Measurements from ENCODE around the gene DDAH2.

Gene DDAH2

GRCh38 chr6:31692886-31693285 is 36.2 kb downstream of the DDAH2 start:
- Histone ChIP-seq H3K36me3 (peaks cover 99% of the 10 kb centered on the region), H3K27ac (no peak overlapping the region), H3K9me3 (no peaks in the 10 kb centered on the region), H4K20me1 (peaks cover 5% of the 10 kb centered on the region; the same call in 1 of the 2 replicates), H3K4me1 (peaks cover 6% of the 10 kb centered on the region; the same call in 1 of the 2 replicates), H3K9ac (no peak overlapping the region), H3K4me3 (no peak overlapping the region), H3K27me3 (no peaks in the 10 kb centered on the region), H3K4me2 (no peak overlapping the region)
- no peak for TF ChIP-seq Cebpa-rat (IDR thresholded peaks at IDR 0.05)

DNA sequence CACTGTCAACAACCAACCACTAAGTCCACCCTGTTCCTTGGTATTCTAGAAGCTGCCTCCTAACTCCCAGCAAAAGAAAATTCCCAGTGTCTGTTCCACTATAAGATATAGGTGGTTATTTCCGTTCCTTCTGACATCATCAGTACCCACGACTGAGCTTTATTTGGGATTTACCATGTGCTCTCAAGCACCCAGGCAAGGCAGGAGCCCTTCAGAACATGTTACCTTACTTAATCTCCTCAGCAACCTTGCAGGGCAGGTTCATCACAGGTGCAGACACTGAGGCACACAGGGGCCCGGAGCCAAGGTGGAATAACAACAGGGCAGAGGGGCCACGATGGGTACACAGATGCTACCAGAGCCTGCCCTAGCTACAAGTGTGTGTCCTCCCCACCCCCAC is 36.7 kb downstream of the DDAH2 start:
- Histone ChIP-seq H3K27ac (no peak overlapping the region), H3K4me3 (no peak overlapping the region), H3K27me3 (no peaks in the 10 kb centered on the region), H3K9ac (no peak overlapping the region), H3K4me1 (0 out of 2 replicates have a peak, but pooled peaks cover 3% of the 10 kb centered on the region), H3K36me3 (peaks cover 99% of the 10 kb centered on the region), H4K20me1 (peaks cover 5% of the 10 kb centered on the region; the same call in 1 of the 2 replicates), H3K4me2 (no peak overlapping the region), H3K9me3 (no peaks in the 10 kb centered on the region)
- no peak for TF ChIP-seq Cebpa-rat (IDR thresholded peaks at IDR 0.05)

DNA sequence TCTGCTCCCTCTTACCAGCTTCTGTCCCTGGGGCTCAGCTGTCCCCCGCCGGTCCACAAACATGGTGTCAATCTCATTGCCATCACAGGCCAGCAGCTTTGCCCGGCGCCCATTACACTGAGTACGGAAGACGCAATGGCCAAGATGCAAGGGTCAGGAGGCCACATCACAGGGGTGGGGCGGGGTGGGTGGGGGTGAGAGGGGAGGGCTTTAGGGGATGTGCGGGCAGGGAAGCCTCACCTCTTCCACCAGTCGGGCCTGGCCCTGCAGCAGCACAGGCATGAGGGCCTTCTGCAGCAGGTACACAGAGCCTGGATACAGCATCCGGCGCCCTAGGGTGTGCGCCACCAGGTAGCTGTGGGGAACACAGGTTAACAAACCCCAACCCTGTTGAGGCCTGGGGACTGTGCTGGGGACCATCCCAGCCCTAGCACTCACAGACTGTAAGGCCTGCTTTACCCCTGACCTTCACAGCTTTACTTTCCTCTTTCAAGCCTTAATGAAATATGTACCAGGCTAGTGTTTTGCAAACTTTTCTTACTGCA is 37.5 kb downstream of the DDAH2 start:
- Histone ChIP-seq H3K9ac (no peak overlapping the region), H3K36me3 (peaks cover 99% of the 10 kb centered on the region)
- no peak for TF ChIP-seq Cebpa-rat (IDR thresholded peaks at IDR 0.05)

GRCh38 chr6:31691078-31691463 is 38.0 kb downstream of the DDAH2 start:
- no peaks in the 10 kb centered on the region for H3K9me3 ChIP-seq
- H3K4me3 ChIP-seq, result no peak overlapping the region
- no peak for TF ChIP-seq Cebpa-rat (IDR thresholded peaks at IDR 0.05)
- no peak overlapping the region for H3K4me2 ChIP-seq
- H3K27ac ChIP-seq, result no peak overlapping the region
- peaks cover 99% of the 10 kb centered on the region for H3K36me3 ChIP-seq
- 0 out of 2 replicates have a peak, but pooled peaks cover 3% of the 10 kb centered on the region for H3K4me1 ChIP-seq
- no peaks in the 10 kb centered on the region for H3K27me3 ChIP-seq
- no peak overlapping the region for H3K9ac ChIP-seq
- H4K20me1 ChIP-seq, result no peaks in the 10 kb centered on the region

More for the DNA sequence above, 37.5 kb downstream of the DDAH2 start:
- no peak overlapping the region for H3K4me3 ChIP-seq
- H3K4me1 ChIP-seq, result 0 out of 2 replicates have a peak, but pooled peaks cover 3% of the 10 kb centered on the region
- no peaks in the 10 kb centered on the region for H3K27me3 ChIP-seq
- H4K20me1 ChIP-seq, result no peaks in the 10 kb centered on the region
- H3K27ac ChIP-seq, result no peak overlapping the region
- no peaks in the 10 kb centered on the region for H3K9me3 ChIP-seq
- H3K4me2 ChIP-seq, result no peak overlapping the region

DNA sequence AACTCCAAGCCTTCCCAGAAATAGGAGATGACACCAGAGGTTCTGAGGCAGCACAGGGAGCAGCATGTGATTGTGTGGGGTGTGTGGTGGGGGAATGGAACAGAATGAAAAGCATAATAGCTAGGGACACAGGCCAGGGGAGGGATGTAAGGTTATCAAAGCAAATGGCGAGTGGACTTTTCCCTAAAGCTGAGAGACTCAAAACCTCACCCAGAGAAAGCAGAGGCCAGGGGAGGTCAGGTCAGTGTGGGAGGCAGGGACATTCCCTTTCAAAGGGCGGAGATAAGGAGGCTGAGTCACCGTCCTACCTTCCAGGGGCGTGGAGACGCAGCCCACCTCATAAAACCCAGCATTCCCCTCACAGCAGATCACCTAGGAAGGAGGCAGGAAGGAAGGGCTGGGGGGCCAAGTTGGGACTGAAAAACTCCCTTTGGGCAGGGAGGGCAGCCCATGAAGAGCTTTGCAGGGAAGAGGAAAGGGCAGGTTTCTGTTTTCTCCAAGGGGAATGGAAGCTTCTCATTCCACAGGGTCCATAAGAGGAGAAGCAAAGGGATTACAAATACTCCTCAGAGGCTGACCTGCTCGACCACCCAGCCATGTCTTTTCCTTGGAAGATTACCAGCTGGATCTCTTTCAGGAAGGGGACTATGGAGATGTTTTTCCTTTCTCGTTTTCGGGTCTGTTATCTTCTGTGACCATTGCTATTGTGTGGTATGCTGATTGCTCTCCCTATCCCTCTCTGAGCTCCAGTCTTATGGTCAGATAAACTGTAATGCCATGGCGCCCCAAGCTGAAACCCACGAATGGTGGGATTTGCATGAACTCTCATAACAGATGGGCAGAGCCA is 38.6 kb downstream of the DDAH2 start:
- H3K36me3 ChIP-seq, result peaks cover 99% of the 10 kb centered on the region

GRCh38 chr6:31689249-31690110 is 39.6 kb downstream of the DDAH2 start:
- no peaks in the 10 kb centered on the region for H3K27me3 ChIP-seq
- peaks cover 97% of the 10 kb centered on the region for H3K36me3 ChIP-seq
- H3K9me3 ChIP-seq, result no peaks in the 10 kb centered on the region
- no peak overlapping the region for H3K4me3 ChIP-seq
- 0 out of 2 replicates have a peak, but pooled peaks cover 3% of the 10 kb centered on the region for H3K4me1 ChIP-seq
- no peak overlapping the region for H3K4me2 ChIP-seq
- no peak for TF ChIP-seq Cebpa-rat (IDR thresholded peaks at IDR 0.05)
- no peak overlapping the region for H3K9ac ChIP-seq
- no peaks in the 10 kb centered on the region for H4K20me1 ChIP-seq
- H3K27ac ChIP-seq, result no peak overlapping the region

More for the DNA sequence above, 38.6 kb downstream of the DDAH2 start:
- Histone ChIP-seq H3K9me3 (no peaks in the 10 kb centered on the region), H3K4me2 (no peak overlapping the region), H3K27ac (no peak overlapping the region), H3K9ac (no peak overlapping the region), H3K4me3 (no peak overlapping the region), H3K27me3 (no peaks in the 10 kb centered on the region), H3K4me1 (0 out of 2 replicates have a peak, but pooled peaks cover 3% of the 10 kb centered on the region), H4K20me1 (no peaks in the 10 kb centered on the region)
- TF ChIP-seq Cebpa-rat (IDR thresholded peaks at IDR 0.05), result no peak

DNA sequence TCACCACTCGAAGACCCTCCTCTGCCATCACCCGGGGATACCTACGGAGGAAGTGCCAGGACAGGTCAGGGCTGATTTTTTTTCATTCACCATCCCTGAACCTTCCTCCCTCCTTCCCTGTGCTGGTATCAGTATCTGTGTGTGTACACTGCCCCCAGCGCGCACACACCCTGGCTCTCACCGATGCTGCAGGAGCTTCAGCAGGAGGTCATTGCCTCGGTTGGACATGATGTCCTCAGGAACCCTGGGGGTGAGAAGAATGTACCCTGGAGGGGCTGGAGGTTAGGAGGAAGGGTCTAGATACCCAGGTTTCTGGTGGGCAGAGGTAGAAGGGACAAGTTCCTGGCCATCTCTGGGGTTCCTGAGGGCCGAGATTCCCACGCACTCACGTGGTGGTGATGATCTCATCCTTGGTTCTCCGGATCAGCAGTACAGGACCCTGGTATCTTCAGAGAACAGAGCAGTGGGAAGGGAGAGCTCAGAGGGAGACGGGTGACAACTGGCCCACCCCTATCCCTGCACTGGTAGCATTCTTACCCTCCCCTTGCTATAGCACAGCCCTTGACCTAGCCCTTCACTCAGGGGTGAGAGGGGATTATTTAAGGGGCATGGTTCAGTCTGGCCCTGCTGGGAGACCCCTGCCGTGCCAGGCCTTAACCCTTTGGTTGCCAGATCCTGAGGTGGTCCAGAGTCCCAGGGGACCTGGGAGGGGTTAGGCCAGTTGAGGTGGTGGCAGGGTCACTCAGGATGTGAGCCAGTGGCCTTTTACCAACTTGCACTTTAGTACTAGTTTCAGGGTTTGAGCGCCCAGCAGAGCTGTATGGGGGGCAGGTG is 41.0 kb downstream of the DDAH2 start:
- H3K36me3 ChIP-seq, result peaks cover 97% of the 10 kb centered on the region
- no peak overlapping the region for H3K27ac ChIP-seq
- no peak overlapping the region for H3K4me2 ChIP-seq
- no peaks in the 10 kb centered on the region for H3K27me3 ChIP-seq
- H3K4me3 ChIP-seq, result no peak overlapping the region
- TF ChIP-seq Cebpa-rat (IDR thresholded peaks at IDR 0.05), result no peak
- H4K20me1 ChIP-seq, result no peaks in the 10 kb centered on the region
- H3K9ac ChIP-seq, result no peak overlapping the region
- H3K9me3 ChIP-seq, result no peaks in the 10 kb centered on the region
- 0 out of 2 replicates have a peak, but pooled peaks cover 3% of the 10 kb centered on the region for H3K4me1 ChIP-seq

DNA sequence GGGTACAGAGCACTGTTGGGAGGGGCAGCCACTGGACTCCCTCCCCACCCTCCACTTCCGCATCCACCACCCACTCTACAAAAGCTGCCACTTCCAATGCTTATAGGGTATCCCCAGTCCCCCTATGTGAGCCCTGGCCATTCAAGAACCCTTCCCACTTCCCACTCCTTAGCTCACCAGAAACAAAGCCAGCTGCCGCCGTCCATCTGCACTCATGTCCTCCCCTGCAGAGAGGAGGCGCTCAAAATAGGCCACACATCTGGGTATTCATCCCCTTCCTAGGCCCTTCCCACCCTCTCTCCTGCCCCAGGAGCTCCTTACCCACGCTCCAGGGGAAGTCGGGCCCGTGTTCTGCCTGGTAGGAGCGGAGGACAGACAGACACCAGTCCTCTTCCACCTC is 41.8 kb downstream of the DDAH2 start:
- H3K36me3 ChIP-seq, result peaks cover 91% of the 10 kb centered on the region
- H3K9me3 ChIP-seq, result no peaks in the 10 kb centered on the region
- no peaks in the 10 kb centered on the region for H4K20me1 ChIP-seq
- H3K27ac ChIP-seq, result no peak overlapping the region
- H3K9ac ChIP-seq, result no peak overlapping the region
- peaks cover 8% of the 10 kb centered on the region for H3K4me1 ChIP-seq
- H3K4me3 ChIP-seq, result no peak overlapping the region
- H3K4me2 ChIP-seq, result no peak overlapping the region
- no peaks in the 10 kb centered on the region for H3K27me3 ChIP-seq
- TF ChIP-seq Cebpa-rat (IDR thresholded peaks at IDR 0.05), result no peak

DNA sequence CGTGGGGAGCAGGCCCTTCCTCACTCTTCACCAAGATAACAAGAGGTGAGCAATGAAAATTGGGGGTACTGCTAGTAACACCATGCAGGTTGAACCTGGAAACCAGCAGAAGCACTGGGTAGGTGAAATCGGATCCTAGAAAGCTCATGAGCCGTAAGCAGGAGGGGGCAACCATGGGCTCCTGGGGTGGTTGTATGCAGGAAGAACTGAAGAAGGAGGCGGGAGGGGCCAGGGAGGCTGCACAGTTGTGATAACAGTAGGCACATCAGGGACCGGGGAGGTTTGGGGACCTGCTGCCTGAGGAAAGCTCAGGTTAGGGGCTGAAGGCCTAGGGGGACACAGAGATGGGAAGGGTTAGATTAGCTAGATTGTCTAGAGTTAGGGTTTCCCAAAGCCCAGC is 42.6 kb downstream of the DDAH2 start:
- TF ChIP-seq Cebpa-rat (IDR thresholded peaks at IDR 0.05), result no peak
- H3K9ac ChIP-seq, result no peak overlapping the region
- peaks cover 17% of the 10 kb centered on the region for H3K4me1 ChIP-seq
- peaks cover 83% of the 10 kb centered on the region for H3K36me3 ChIP-seq
- no peak overlapping the region for H3K27ac ChIP-seq
- H3K9me3 ChIP-seq, result no peaks in the 10 kb centered on the region
- H3K4me2 ChIP-seq, result no peak overlapping the region
- no peaks in the 10 kb centered on the region for H3K27me3 ChIP-seq
- H4K20me1 ChIP-seq, result peaks cover 6% of the 10 kb centered on the region; the same call in 1 of the 2 replicates
- no peak overlapping the region for H3K4me3 ChIP-seq
